Measurements from ENCODE around the gene MYO18A.
"Not testable (repeated sequence)": the region's sequence is repeated elsewhere in the genome, so short reads cannot be mapped to it uniquely, and the experiment has no call there.

The MYO18A gene

DNA sequence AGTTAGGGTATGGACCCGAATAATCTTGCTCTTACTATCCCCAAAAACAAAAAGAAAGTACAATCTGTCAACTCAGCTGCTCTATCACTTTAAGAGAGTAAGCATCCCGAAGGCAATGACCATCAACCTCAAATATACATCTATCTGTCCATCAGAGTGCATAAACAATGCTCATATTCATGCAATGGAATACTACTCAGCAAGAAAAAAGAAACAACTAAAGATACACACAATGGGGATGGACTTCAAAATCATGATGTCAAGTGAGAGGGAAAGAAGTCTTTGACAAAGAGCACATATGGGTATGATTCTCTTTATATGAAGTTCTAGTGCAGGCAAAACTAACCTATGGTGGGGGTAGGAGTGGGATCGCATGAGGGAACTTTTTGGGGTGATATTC lies 9.5 kb downstream of the MYO18A start:
- TF ChIP-seq, protein P1, sequence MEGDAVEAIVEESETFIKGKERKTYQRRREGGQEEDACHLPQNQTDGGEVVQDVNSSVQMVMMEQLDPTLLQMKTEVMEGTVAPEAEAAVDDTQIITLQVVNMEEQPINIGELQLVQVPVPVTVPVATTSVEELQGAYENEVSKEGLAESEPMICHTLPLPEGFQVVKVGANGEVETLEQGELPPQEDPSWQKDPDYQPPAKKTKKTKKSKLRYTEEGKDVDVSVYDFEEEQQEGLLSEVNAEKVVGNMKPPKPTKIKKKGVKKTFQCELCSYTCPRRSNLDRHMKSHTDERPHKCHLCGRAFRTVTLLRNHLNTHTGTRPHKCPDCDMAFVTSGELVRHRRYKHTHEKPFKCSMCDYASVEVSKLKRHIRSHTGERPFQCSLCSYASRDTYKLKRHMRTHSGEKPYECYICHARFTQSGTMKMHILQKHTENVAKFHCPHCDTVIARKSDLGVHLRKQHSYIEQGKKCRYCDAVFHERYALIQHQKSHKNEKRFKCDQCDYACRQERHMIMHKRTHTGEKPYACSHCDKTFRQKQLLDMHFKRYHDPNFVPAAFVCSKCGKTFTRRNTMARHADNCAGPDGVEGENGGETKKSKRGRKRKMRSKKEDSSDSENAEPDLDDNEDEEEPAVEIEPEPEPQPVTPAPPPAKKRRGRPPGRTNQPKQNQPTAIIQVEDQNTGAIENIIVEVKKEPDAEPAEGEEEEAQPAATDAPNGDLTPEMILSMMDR (conservative IDR thresholded peaks at IDR 0.05; ENCODE audit: low read depth, low read length), result no peak
- DNase-seq (ENCODE audit: low read depth), result no peak
- H3K4me3 ChIP-seq (ENCODE audit: low read depth, low read length), result no peak overlapping the region

GRCh38 chr17:29169806-29170591 lies 10.2 kb downstream of the MYO18A start:
- no peak overlapping the region for H3K4me3 ChIP-seq (ENCODE audit: low read depth, low read length)
- DNase-seq (ENCODE audit: low read depth), result no peak
- TF ChIP-seq, protein P1 (conservative IDR thresholded peaks at IDR 0.05; ENCODE audit: low read depth, low read length), result no peak

DNA sequence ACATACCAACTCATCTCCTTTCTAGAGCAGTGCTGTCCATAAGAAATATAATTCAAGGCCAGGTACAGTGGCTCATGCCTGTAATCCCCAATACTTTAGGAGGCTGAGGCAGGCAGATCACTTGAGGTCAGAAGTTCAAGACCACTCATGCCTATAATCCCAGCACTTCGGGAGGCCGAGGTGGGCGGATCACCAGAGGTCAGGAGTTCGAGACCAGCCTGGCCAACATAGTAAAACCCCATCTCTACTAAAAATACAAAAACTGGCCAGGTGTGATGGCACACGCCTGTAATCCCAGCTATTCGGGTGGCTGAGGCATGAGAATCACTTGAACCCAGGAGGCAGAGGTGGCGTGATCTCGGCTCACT lies 11.5 kb downstream of the MYO18A start:
- not testable (repeated sequence) for DNase-seq (ENCODE audit: low read depth); H3K4me3 ChIP-seq (ENCODE audit: low read depth, low read length)

- TF ChIP-seq, protein P1 (conservative IDR thresholded peaks at IDR 0.05; ENCODE audit: low read depth, low read length), result no peak
- no peak for DNase-seq (ENCODE audit: low read depth)
- H3K4me3 ChIP-seq (ENCODE audit: low read depth, low read length), result no peak overlapping the region
Measured at GRCh38 chr17:29168079-29168758, 12.0 kb downstream of the MYO18A start.

- no peak for DNase-seq (ENCODE audit: low read depth)
- TF ChIP-seq, protein P1 (conservative IDR thresholded peaks at IDR 0.05; ENCODE audit: low read depth, low read length), result no peak
- no peak overlapping the region for H3K4me3 ChIP-seq (ENCODE audit: low read depth, low read length)
Measured at GRCh38 chr17:29167393-29168078, 12.7 kb downstream of the MYO18A start.

- TF ChIP-seq, protein P1 (conservative IDR thresholded peaks at IDR 0.05; ENCODE audit: low read depth, low read length), result no peak
- DNase-seq (ENCODE audit: low read depth), result no peak
- H3K4me3 ChIP-seq (ENCODE audit: low read depth, low read length), result no peak overlapping the region
Measured at GRCh38 chr17:29166507-29166887, 13.7 kb downstream of the MYO18A start.

DNA sequence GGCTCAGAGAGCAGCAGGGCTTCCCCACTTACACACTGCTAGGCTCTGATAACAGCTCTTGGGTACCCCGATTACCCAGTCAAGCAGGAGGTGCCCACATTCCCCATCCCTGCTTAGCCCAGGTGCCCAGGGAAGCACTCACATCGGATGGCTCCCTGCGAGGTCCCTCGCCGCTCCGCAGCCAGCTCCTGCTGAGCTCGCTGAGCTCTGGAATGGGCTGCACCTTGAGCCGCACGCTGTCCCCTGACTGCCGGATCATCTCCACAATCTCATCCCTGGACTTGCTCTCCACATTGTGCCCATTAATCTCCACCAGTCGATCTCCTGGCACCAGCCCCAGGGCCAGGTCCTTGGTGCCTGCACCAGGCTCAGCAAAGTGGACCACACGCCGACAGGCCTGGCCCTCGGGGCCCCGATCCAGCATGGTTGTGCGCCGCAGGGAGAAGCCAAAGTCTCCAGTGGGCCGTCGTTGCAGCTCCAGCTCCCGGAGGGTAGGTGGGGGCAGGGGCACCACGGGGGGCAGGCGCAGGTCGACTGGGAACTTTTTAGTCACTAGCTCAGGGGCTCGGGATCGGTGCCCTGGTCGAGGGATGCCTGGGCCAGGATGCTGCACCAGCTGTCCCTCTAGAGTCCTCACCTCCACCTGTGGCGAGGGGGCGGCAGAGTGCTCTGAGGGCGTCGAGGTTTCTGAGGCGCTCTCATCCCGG lies 14.2 kb downstream of the MYO18A start:
- H3K4me3 ChIP-seq (ENCODE audit: low read depth, low read length), result no peak overlapping the region
- TF ChIP-seq, protein P1 (conservative IDR thresholded peaks at IDR 0.05; ENCODE audit: low read depth, low read length), result no peak
- DNase-seq (ENCODE audit: low read depth), result no peak

All from choroid plexus epithelial cell (primary cell).